HepG2 (cell line): ENCODE results near the gene ECD. TPM values are rescaled to one million over a fixed set of nuclear protein-coding genes. Genes with fewer than 3 reads are reported as not detected.

Experiments used
- ATF2 ChIP-seq: sonication (generic); formaldehyde crosslinking; IDR thresholded peaks from 2 replicates; pipeline ENCODE4 v1.4.0; 2020; ENCODE audit warnings: missing genetic modification reagents
- ATM ChIP-seq: fragments of 450-650 bp; IDR thresholded peaks from 2 replicates; pipeline ENCODE4 v1.7.1; 2017; ENCODE audit warnings: mild to moderate bottlenecking, borderline replicate concordance
- CREB1 ChIP-seq, 2 experiments: fragments of 450-650 bp in 1 of 2; IDR thresholded peaks; 2 replicates each; pipeline ENCODE4 v1.6.1; 2016 to 2017; ENCODE audit warnings: control low read depth in 1 of 2, mild to moderate bottlenecking in 1 of 2, missing compliant biosample characterization in 1 of 2, missing genetic modification characterization in 1 of 2
- E2F5 ChIP-seq: sonication (generic); formaldehyde crosslinking; conservative IDR thresholded peaks from 2 replicates; pipeline ENCODE4 v1.4.0; 2020; ENCODE audit warnings: missing genetic modification reagents
- GFI1 ChIP-seq: sonication (generic); formaldehyde crosslinking; IDR thresholded peaks from 2 replicates; pipeline ENCODE4 v1.5.0; 2020; ENCODE audit warnings: missing genetic modification reagents, mild to moderate bottlenecking, borderline replicate concordance
- HDAC1 ChIP-seq: sonication (generic); formaldehyde crosslinking; IDR thresholded peaks from 2 replicates; pipeline ENCODE4 v1.5.1; 2020; ENCODE audit warnings: mild to moderate bottlenecking, missing genetic modification reagents
- MTF2 ChIP-seq: sonication (generic); formaldehyde crosslinking; IDR thresholded peaks from 2 replicates; pipeline ENCODE4 v1.5.0; 2020; ENCODE audit warnings: missing genetic modification reagents, borderline replicate concordance
- MYC ChIP-seq: sonication (generic); formaldehyde crosslinking; IDR thresholded peaks from 2 replicates; pipeline ENCODE4 v1.9.0; 2021; ENCODE audit warnings: missing genetic modification reagents, borderline replicate concordance
- NCOA1 ChIP-seq: sonication (generic); formaldehyde crosslinking; IDR thresholded peaks from 2 replicates; pipeline ENCODE4 v1.9.0; 2021; ENCODE audit warnings: missing genetic modification reagents
- NCOA2 ChIP-seq: sonication (generic); formaldehyde crosslinking; IDR thresholded peaks from 2 replicates; pipeline ENCODE4 v1.8.0; 2022; ENCODE audit warnings: inconsistent platforms
- NR2F1 ChIP-seq, 2 experiments: fragments of 450-650 bp in 1 of 2; formaldehyde crosslinking in 1 of 2; IDR thresholded peaks; 2 replicates each; pipeline versions ENCODE4 v1.5.0 to v1.6.1; 2016 to 2020; ENCODE audit warnings: mild to moderate bottlenecking in 1 of 2, missing compliant biosample characterization in 1 of 2, missing genetic modification reagents in 1 of 2, moderate library complexity in 1 of 2
- NR2F6 ChIP-seq, 2 experiments: IDR thresholded peaks; 2 replicates each; pipeline ENCODE4 v1.6.1; 2016; ENCODE audit warnings: antibody characterized with exemption in 1 of 2, mild to moderate bottlenecking in 1 of 2
- PHF5A ChIP-seq: IDR thresholded peaks from one replicate; pipeline ENCODE4 v1.6.1; 2018; ENCODE audit warnings: low read depth, missing genetic modification reagents; ENCODE audit not compliant: unreplicated experiment
- SOX5 ChIP-seq: IDR thresholded peaks from 2 replicates; pipeline ENCODE4 v1.6.1; 2016; ENCODE audit warnings: borderline replicate concordance
- SP1 ChIP-seq, 2 experiments: fragments of 450-650 bp in 1 of 2; sonication (generic) in 1 of 2; formaldehyde crosslinking in 1 of 2; IDR thresholded peaks; 2 replicates each; pipeline versions ENCODE4 v1.4.0 to v1.6.1; 2016 to 2020; ENCODE audit warnings: missing genetic modification reagents in 1 of 2
- SSRP1 ChIP-seq: IDR thresholded peaks from 2 replicates; pipeline ENCODE4 v1.6.1; 2016; ENCODE audit warnings: control low read depth
- TFAP4 ChIP-seq: sonication (generic); IDR thresholded peaks from 2 replicates; pipeline ENCODE4 v1.6.1; 2016; ENCODE audit warnings: low read depth, borderline replicate concordance
- TRAFD1 ChIP-seq: sonication (generic); formaldehyde crosslinking; IDR thresholded peaks from 2 replicates; pipeline ENCODE4 v1.5.1; 2020; ENCODE audit warnings: missing genetic modification reagents, mild to moderate bottlenecking, borderline replicate concordance
- ZIK1 ChIP-seq: sonication (generic); formaldehyde crosslinking; IDR thresholded peaks from 2 replicates; pipeline ENCODE4 v1.5.0; 2020; ENCODE audit warnings: mild to moderate bottlenecking, low read depth, missing genetic modification reagents, borderline replicate concordance
- ZNF234 ChIP-seq: sonication (generic); formaldehyde crosslinking; conservative IDR thresholded peaks from 2 replicates; pipeline ENCODE4 v1.5.1; 2020; ENCODE audit warnings: mild to moderate bottlenecking, missing genetic modification reagents
- ZNF264 ChIP-seq: sonication (generic); formaldehyde crosslinking; IDR thresholded peaks from 2 replicates; pipeline ENCODE4 v1.4.0; 2020; ENCODE audit warnings: missing genetic modification reagents
- ZNF432 ChIP-seq: sonication (generic); formaldehyde crosslinking; IDR thresholded peaks from 2 replicates; pipeline ENCODE4 v1.5.0; 2020; ENCODE audit warnings: missing genetic modification reagents, mild to moderate bottlenecking, borderline replicate concordance
- ZNF460 ChIP-seq: sonication (generic); formaldehyde crosslinking; IDR thresholded peaks from 2 replicates; pipeline ENCODE4 v1.5.1; 2020; ENCODE audit warnings: missing genetic modification reagents, mild to moderate bottlenecking, borderline replicate concordance
- ZNF572 ChIP-seq: sonication (generic); formaldehyde crosslinking; IDR thresholded peaks from 2 replicates; pipeline ENCODE4 v1.5.1; 2020; ENCODE audit warnings: mild to moderate bottlenecking, missing genetic modification reagents
- ZNF644 ChIP-seq: IDR thresholded peaks from 2 replicates; pipeline ENCODE4 v1.6.1; 2016; ENCODE audit warnings: low read depth
- ZSCAN9 ChIP-seq: IDR thresholded peaks from 2 replicates; pipeline ENCODE4 v1.6.1; 2016; ENCODE audit warnings: borderline replicate concordance
- polyA plus RNA-seq, 8 experiments: library from polyadenylated mRNA; depleted of rRNA in 3 of 8; stranded (reverse) in 7 of 8; unstranded in 1 of 8; fragments of >200 nt; fragmentation: Illumina TruSeq in 4 of 8; extraction: Trizol in 4 of 8; gene quantifications; 2 replicates each; pipeline versions ENCODE4 v1.2.1 to v1.2.3, GENCODE V29; 2011 to 2016; ENCODE audit warnings: low read depth in 4 of 8, missing spikeins in 1 of 8, mixed read lengths in 1 of 8; ENCODE audit not compliant: insufficient read depth in 1 of 8
- total RNA-seq, 5 experiments: library from RNA; depleted of rRNA; stranded (reverse); fragments of >200 nt; fragmentation: Illumina TruSeq; extraction: Trizol; gene quantifications; 2 replicates each; pipeline ENCODE4 v1.2.3, GENCODE V29; 2016; ENCODE audit warnings: low read depth in 1 of 5

Gene ECD
- total and polyA plus RNA-seq, 2 of the 13 experiments (the other 11 are each of a cell fraction or from before 2014, with no cell fraction given): 21.5 to 27.6 TPM

- TF ChIP-seq ZSCAN9 (CRISPR knock-in tag) (peak; percentile 85; the same call in 1 of the 2 replicates), ZIK1 (CRISPR knock-in tag) (no peak), ATF2 (no peak), E2F5 (no peak), PHF5A (CRISPR knock-in tag) (no peak), MYC (no peak), NCOA2 (peak; percentile 96), ZNF264 (CRISPR knock-in tag) (peak; percentile 67; the same call in 1 of the 2 replicates), SSRP1 (CRISPR knock-in tag) (no peak), GFI1 (peak; percentile 99), ZNF234 (CRISPR knock-in tag) (no peak), HDAC1 (peak; percentile 69), MTF2 (CRISPR knock-in tag) (no peak), ATM (no peak), ZNF432 (CRISPR knock-in tag) (no peak), ZNF460 (no peak; the same call in 1 of the 2 replicates), ZNF572 (CRISPR knock-in tag) (no peak), NR2F6 (IDR thresholded peaks at IDR 0.05) (peak; percentile 72), NR2F6 (CRISPR knock-in tag; IDR thresholded peaks at IDR 0.05) (peak; percentile 76), SP1 (IDR thresholded peaks at IDR 0.05) (no peak), SP1 (CRISPR knock-in tag; IDR thresholded peaks at IDR 0.05) (no peak), TRAFD1 (CRISPR knock-in tag) (no peak), ZNF644 (CRISPR knock-in tag) (no peak), CREB1 (IDR thresholded peaks at IDR 0.05) (no peak), CREB1 (CRISPR knock-in tag; IDR thresholded peaks at IDR 0.05) (peak; percentile 57), TFAP4 (no peak; the same call in 1 of the 2 replicates), NR2F1 (CRISPR knock-in tag; IDR thresholded peaks at IDR 0.05) (no peak), SOX5 (peak; percentile 90), NCOA1 (CRISPR knock-in tag) (no peak)
These were observed 35.7 kb downstream of the ECD start (continued) for GRCh38 chr10:73131913-73132686.
